HS-27A (cell line): Measurements from ENCODE around the gene PDLIM7.
"Not testable (repeated sequence)": the region's sequence is repeated elsewhere in the genome, so short reads cannot be mapped to it uniquely, and the experiment has no call there.

ENCODE experiments used
- DNase-seq: peaks from one replicate; pipeline ENCODE4 v3.0.0-alpha.2; 2012; ENCODE audit warnings: low read depth, missing footprints

Gene PDLIM7

DNA sequence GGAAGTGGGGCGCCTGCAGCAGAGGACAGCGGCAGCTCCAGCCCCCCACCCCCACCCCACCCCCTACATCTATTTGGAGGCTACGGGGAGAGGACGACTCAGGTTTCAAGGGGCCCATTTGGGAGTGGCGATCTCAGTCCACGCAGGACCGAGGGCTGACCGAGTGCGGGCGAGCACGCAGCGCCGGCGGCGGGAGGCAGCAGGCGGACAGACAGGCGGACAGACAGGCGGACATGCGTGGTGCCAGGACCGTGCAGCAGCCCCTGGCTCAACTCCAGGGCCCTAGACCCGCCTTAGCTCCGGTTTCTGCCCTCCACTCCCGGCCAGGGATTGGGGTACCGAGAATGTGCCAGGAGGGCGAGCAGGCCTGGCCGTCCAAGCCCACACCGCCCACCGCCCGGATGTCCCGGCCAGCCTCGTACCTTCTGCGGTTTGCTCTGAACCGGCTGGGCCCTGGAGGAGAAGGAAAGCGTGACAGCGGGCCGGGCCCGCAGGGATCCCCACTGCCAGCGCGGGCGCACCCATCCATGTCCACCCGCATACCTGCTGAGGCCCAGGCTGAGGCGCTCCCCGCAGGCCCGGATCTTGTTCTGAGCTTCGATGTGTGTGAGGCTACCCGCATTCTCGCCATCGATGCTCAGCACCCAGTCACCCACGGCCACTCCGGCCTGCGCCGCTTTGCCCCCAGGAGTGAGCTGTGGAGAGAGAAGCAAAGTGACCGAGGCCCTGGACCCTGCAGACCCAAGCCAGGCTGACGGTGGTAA is 5.2 kb downstream of the PDLIM7 start:
- no peak for DNase-seq

DNA sequence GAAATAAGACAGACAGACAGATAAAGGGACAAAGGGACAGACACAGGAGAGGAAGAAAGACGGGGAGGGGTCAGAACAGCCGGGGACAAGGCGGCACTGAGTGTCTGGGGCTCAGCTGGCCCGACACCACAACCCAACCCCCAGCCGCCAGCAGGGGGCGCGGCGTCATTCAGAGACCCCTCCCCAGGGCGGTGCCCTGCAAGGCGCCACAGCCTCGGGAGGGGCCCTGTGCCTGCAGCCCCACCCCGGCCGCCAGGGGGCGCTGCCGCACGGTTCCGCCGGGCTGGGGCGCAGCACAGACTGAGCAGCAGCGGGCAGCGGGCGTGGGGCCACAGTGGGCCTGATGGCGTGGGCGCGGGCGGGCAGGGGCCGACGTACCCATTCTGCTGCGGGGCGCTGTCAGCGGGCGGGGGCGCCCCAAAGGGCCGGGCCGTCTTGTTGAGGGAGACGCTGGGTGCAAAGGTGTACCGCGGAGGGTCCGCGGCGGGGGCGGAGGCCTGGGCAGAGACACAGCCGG is 5.9 kb downstream of the PDLIM7 start:
- DNase-seq, result no peak

DNA sequence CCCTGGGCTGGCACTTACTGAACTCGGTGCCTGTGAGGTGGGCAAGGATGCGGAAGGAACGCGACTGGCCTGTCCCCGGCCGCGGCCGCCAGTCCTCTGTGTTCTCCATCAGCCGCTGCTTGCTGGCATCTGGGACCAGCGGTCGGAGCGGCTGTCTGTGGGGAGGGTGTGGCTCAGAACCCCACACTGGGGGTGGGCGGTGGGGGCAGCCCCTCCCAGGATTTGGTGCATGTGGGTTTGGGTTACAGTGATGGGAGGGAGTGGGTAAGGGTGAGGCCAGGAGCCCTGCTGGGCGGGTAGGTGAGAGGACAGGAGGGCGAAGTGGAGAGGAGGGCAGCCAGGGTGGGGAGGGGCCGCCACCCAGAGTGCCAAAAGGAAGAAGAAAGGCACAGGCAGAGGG is 6.4 kb downstream of the PDLIM7 start:
- DNase-seq, result no peak

DNA sequence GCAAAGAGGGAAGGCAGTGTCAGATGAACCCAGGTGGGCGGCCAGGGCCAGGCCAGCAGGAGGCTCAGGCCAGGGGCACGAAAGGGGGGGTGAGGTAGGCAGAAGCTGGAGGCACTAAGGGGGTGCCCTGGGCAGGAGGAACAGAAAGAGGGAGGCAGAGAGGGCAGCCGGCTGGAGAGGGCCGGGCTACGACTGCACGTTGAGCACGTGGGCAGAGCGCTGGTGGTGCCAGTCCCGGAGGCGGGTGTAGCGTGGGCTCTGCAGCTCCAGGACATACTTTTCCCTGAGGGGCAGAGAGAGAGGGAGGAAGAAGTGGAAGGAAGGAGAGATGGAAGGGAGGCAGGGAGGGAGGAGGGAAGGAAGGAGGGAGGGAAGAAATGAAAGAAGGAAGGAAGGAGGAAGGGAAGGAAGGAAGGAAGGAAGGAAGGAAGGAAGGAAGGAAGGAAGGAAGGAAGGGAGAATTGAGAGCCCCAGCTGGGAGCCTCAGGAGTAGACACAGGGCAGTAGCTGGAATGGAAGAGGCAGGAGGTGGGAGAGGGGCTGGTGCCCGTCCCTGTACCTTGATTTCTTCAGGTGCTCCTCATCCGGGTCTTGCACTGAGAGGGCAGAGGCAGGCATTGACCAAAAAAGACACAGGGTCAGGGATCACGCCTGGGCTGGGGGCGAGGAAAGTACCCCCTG is 7.0 kb downstream of the PDLIM7 start:
- DNase-seq, result no peak

DNA sequence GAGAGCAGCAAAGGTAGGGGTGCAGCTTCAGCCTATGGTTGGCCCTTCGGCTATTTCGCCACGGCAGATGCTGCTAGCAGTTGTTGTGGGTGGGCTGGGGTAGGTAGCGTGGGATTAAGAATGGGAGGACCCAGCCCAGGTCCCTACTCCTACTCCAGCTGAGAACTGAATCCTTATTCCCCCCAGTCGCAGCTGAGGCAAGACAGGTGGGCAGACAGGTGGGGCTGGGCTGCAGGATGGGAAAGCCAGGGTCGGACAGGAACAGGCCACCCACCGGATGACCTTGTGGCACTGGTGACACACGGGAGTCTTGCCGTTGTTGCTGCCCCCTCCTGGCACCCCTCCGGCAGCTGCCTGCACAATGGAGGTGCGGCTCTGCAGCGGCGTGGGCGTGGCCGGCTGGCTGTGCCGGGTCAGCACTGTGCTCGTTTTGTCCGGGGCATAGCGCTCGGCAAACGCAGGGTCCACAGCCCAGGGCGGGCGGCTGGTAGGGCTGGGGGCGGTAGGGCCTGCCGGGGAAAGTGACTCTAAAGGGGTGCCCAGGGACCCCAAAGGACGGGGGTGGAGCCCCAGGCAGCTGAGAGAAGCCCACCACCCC is 8.2 kb downstream of the PDLIM7 start:
- no peak for DNase-seq

DNA sequence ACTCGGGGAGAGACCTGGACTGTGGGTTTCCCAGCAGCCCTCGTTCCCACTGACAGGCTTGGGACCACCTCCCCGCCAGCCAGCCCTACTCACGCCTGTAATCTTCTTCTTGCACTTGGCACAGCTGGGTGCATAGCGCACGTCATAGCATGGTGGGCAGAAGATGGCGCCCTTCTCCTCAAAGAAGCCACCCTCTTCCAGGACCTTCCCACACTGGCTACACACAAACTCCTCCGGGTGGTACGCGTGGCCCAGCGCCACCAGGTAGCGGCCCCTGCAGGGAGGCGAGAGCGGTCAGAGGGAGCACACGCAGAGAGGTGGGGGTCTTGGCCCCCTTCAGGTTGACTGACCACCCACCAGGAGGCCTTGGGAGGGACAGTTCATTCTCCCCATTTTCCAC is 9.4 kb downstream of the PDLIM7 start:
- DNase-seq, result no peak

DNA sequence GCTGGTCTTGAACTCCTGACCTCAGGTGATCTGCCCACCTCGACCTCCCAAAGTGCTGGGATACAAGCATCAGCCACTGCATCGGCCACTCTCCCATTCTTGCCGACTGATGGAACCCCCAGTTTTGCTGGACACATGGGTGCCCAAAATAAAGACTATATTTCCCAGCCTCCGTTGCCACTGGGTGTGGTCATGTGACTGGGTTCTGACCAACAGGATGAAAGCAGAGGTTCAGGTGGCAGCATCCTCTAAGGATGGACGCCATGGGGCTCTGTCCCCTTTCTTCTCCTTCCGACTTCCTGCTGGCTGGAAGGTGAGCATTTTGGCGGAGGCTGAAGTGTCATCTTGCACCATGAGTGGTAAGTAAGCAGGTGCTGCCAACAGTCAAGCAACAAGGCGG is 10.3 kb downstream of the PDLIM7 start:
- no peak for DNase-seq

- DNase-seq, result no peak
Measured at GRCh38 chr5:177486256-177486655, 11.1 kb downstream of the PDLIM7 start.

DNA sequence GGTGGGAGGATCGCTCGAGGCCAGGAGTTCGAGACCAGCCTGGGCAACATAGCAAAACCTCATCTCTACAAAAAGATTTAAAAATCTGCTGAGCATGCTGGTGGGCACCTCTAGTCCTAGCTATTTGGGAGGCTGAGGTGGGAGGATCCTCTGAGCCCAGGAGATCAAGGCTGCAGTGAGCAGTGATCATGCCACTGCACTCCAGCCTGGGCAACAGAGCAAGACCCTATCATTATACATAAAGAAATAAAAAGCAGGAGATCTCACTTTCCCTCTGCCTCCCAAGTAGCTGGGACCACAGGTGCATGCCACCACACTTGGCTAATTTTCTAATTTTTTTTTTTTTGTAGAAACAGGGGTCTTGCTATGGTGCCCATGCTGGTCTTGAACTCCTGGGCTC is 11.7 kb downstream of the PDLIM7 start:
- not testable (repeated sequence) for DNase-seq

GRCh38 chr5:177484902-177485549 is 12.4 kb downstream of the PDLIM7 start:
- DNase-seq, result no peak

DNA sequence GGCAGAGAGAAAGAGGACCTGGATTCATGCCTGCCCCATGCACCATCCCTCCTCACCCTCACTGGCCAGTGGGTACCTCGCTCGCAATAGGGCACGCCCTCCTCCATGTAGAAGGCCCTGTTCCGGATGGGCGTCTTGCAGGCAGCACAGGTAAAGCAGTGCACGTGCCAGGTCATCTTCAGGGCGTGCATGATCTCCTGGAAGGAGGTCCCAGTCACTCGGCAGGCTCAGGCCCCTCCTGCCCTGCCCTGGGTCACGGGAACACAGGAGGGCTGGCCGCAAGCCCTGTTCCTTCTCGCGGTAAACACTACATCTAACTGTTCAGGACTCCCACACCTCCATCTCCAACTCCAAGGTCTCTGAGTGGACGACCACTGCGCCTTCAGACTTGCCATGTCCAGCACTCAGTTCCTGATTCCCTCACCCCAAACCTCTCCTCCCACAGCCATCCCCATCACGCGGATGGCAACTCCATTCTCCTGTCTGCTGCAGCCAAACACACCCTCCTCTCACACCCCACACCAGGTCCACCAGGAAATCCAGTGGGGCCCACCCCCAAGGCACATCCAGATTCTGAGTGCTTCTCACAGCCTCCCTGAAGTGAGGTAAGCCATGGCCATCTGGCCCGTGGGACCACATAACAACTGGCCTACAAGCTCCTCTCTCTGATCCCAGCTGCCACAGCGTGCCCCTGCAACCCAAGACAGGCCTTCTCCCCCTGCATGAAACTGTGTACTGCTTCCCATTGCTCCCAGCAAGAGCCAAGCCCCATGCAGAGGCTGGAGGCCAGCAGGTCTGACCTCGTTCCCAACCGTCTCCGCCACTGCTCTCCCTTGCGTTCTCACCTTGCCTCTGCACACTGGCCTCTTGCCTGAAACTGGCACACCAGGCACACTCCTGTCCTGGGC is 13.2 kb downstream of the PDLIM7 start:
- no peak for DNase-seq

DNA sequence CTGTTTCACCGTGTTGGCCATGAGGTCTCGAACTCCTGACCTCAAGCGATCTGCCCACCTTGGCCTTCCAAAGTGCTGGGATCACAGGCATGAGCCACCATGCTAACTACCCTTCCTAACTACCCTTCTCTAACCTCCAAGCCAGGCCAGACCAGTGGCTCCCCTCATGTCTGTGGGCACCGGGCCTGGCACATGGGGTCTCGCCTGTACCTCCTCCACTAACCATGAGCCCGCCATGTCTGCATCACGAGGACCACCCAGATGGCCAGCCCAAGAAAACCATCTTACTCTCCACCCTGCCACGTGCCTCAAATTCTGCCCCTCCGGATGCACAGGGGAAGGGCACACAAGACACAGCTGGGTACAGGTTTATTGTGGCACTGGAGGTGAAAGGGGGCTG is 14.4 kb downstream of the PDLIM7 start:
- DNase-seq, result no peak

GRCh38 chr5:177482359-177482795 is 15.0 kb downstream of the PDLIM7 start:
- no peak for DNase-seq

- no peak for DNase-seq
Measured at GRCh38 chr5:177479774-177480173, 17.6 kb downstream of the PDLIM7 start.

DNA sequence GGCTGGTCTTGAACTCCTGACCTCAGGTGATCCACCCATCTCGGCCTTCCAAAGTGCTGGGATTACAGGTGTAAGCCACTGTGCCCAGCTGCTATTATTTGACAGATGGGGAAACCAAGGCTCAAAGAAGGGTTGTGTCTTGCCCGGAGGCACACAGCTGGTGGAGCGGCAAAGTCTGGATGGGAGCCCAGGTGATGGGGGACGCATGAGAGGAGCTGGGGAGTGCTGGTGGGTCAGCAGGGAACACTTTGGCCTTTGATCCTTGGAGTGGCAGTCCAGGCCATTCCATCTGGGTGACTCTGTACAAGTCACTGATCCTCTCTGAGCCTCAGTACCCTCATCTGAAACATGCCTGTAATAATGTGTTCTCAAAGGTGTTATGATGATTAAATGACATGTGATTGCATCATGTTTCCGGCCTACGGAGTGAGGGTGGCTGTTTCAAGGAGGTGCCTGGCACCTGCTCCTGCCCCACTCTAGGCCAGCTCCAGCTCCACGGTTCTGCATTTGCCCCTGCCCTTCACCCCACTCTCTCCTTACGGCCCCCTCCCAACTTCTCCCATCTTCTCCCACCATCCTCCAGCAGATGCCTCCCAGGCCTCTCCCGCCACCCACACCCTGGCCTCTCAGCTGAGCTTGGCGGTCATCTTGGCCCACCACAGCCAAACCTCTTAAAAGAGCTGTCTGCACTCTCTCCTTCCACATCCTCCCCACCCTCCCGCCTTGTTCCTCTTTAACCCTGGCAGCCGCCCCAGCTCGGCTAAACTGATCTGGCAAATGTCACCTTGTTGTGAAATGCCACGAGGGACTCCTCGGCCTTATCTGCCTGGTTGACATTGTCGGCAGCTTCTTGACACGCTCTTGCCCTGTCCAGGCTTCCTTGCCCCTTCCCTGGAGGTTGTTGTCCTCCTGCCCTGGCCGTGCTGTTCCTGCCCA is 18.4 kb downstream of the PDLIM7 start:
- DNase-seq, result no peak

GRCh38 chr5:177477701-177478477 is 19.5 kb downstream of the PDLIM7 start:
- DNase-seq, result no peak

- DNase-seq, result no peak
Measured at GRCh38 chr5:177476531-177477233, 20.7 kb downstream of the PDLIM7 start.

DNA sequence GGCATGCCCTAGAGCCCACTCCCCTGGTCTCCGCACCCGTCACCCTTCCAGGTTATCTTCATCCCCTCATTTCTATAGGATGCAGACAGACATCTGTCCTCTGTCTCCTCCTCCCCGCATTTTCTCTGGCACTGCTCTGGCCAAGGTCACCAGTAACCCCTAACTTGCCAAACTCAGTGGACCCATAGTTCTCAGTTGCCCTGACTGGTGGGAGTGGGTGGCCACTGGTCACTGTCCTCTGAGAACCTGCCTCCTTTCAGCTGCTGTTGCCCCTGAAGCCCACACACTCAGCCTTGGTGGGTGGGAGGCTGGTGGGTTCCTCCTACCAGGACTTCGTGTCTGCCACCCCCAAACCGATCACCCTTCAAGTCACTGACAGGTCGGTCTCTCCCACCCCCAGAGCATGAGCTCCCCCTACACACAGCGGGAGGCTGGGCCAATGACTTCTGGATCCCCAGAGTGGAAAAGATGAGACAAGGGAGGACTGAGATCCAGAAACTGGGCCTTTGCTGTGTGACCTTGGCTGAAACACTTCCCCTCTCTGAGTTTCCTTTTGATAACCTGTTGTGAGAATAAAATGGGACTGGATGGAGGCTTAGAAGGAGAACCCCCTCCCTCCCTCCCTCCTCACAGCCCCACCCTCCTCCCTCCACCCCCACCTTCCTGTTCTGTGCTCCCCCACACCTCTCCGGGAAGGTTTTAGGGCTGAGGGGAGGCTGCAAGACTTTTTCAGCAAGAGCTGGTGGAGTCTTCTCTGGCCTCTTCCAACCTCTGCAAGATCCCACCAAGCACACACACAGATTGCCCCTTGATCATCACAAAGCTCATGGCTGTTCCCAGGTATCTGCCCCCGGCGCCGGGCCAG is 21.6 kb downstream of the PDLIM7 start:
- DNase-seq, result no peak
